GM19193 (cell line): Measurements from ENCODE around the gene BRD4.

ENCODE experiments used
- POLR2A ChIP-seq: IDR thresholded peaks from 4 replicates; pipeline ENCODE4 v1.6.1; 2011; ENCODE audit not compliant: insufficient read depth, insufficient read length; ENCODE audit errors: extremely low read depth

BRD4 gene

GRCh38 chr19:15287496-15287895, 44.8 kb downstream of the BRD4 start:
- no peak for TF ChIP-seq POLR2A

- TF ChIP-seq POLR2A: no peak
Observed at GRCh38 chr19:15286688-15287365, 45.5 kb downstream of the BRD4 start.

DNA sequence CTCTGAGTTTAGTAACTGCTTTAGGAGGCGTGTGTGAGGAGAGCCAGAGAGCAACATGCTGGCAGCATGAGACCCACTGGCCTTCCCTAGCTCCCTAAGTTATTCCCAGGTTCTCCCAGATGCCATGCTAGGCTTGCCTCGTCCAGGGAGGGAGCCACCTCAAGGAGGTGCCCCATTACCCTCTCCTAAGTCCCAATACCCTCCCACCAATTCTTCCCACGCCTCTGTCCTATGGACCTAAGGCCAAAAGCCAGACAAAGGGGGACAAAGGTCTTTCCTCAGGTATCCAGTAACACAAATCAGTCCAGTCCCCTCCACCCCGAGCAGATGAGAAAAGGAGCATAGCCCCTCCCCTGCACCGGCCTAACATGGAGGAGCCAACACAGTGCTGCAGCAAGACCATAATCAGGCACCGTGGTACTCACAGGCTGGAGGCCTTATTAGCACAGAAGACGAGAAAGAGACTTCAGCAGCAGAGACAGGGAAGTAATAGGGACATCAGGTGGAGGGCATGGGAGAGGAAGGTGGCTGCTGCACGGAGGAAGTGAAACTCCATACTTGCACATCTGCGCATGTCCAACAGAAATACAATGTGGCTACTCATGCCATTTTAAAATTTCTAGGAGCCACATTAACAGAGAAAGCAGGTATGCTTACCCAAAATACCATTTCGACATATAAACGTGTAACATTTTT, 46.3 kb downstream of the BRD4 start:
- TF ChIP-seq POLR2A: no peak

DNA sequence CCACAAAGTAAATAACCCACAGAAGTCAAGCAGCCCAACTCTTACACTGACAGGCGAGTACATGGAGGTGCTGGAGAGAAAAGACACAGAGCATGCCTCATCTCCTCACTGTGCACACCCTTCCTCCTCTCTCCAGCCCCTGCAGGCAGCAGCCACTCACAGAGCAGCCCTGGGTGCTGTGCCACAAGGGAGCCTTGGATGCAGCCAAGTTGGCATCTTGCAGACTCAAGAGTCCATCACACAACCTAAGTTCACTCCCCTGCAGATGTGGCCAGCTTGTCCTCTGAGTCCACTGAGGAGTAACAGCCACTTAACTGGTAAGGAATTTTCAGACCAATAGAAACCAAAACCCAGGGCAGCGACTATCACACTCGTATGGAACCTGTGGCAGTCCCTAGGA, 47.4 kb downstream of the BRD4 start:
- TF ChIP-seq POLR2A: no peak

GRCh38 chr19:15284091-15284490, 48.2 kb downstream of the BRD4 start:
- no peak for TF ChIP-seq POLR2A

GRCh38 chr19:15283141-15283883, 49.0 kb downstream of the BRD4 start:
- no peak for TF ChIP-seq POLR2A

DNA sequence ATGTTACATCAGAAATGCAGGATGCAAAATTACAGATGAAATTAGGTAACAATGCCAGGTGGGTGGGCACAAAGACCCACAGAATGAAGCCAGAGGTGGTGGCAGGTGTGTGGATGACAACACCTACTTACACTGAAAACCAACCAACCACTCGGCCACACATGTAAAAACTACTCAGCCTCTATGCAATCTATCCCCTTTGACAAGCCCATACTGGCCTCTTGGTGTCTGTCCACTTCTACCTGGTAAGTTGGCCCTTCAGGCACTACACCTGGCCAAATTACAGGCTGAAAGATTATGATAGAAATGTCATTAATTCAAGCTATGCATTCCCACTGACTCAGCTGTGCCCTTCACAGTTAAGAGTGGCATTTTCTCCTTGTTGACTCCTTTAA, 50.0 kb downstream of the BRD4 start:
- TF ChIP-seq POLR2A: no peak

GRCh38 chr19:15280915-15281683, 51.2 kb downstream of the BRD4 start:
- TF ChIP-seq POLR2A: no peak

GRCh38 chr19:15280048-15280725, 52.2 kb downstream of the BRD4 start:
- TF ChIP-seq POLR2A: no peak

- TF ChIP-seq POLR2A: no peak
Observed at GRCh38 chr19:15279326-15279904, 52.9 kb downstream of the BRD4 start.

GRCh38 chr19:15276620-15277215, 55.6 kb downstream of the BRD4 start:
- no peak for TF ChIP-seq POLR2A

DNA sequence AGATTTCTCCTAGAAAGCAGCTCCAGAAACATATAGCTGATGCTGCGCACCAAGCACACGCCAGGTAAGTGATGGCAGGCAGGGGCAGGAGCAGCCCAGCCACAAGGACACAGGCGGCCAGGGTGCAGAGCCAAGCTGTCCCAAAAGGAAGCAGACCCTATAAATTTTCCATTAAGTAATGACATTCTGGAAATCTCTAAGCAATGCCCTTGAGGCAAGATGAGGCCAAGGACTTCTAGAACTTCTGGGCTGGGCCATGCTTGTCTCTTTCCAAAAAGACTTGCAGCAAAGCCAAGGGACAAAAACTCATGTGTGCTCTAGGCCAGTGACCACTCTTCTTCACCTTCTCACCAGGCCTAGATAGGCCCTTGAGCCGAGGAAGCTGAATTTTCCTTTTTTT, 57.9 kb downstream of the BRD4 start:
- no peak for TF ChIP-seq POLR2A

- TF ChIP-seq POLR2A: no peak
Observed at GRCh38 chr19:15269806-15270205, 62.5 kb downstream of the BRD4 start.

DNA sequence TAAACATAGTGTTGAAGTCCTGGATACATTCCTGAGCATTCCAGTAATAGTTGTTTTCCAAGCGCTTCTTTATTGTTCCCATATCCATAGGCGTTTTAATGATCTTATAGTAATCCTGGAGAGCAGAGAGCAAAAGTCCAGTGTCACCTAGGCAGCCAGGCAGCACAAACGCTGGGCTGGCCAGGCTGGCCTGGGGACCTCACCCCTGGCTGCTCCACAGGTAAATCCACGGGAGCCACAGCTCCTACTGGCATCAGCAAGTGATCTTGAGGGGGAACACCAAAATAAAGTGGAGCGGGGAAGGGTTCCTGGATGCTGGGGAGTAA, 63.4 kb downstream of the BRD4 start:
- no peak for TF ChIP-seq POLR2A
